OCI-LY7 (cell line): ENCODE measurements around the gene GPS2. TPM values are rescaled to one million over a fixed set of nuclear protein-coding genes. Genes with fewer than 3 reads are reported as not detected.
A peak's percentile ranks its signal among the peaks of the same experiment; 100 is the strongest.

Experiments used
- BruUV-seq: library from RNA; stranded (reverse); fragments of 400-500 nt; replicated peaks from 2 replicates; lab custom pipeline; 2021; lab: Mats Ljungman, UMichigan
- CTCF ChIA-PET: fragments of 300-600 bp; sonication (Branson Sonifier 250); formaldehyde crosslinking; loops from one replicate; lab custom pipeline; 2022; ENCODE audit warnings: antibody characterized with exemption; ENCODE audit not compliant: unreplicated experiment; lab: Charles Lee
- POLR2A ChIA-PET: fragments of 300-600 bp; sonication (Branson Sonifier 250); formaldehyde crosslinking; loops from one replicate; lab custom pipeline; 2022; ENCODE audit warnings: antibody characterized with exemption; lab: Charles Lee
- DNase-seq: peaks from one replicate; pipeline ENCODE4 v3.0.0-alpha.2; 2015; ENCODE audit warnings: low spot score
- H2AFZ ChIP-seq: fragments of 200-600 bp; sonication (generic), shearing (Covaris generic); 2 replicates; pipeline ENCODE4 v1.6.1; 2014; ENCODE audit warnings: mild to moderate bottlenecking, antibody characterized with exemption, low read length, moderate library complexity
- H3K27ac ChIP-seq: fragments of 200-600 bp; sonication (generic); 2 replicates; pipeline ENCODE4 v1.5.1; 2014; ENCODE audit warnings: mixed run types, low read depth, mild to moderate bottlenecking, moderate library complexity, low read length, inconsistent platforms; ENCODE audit not compliant: poor library complexity, severe bottlenecking
- H3K36me3 ChIP-seq: fragments of 200-600 bp; sonication (generic); 2 replicates; pipeline ENCODE4 v1.6.1; 2014; ENCODE audit warnings: mild to moderate bottlenecking, antibody characterized with exemption, low read length, moderate library complexity, mixed read lengths; ENCODE audit not compliant: insufficient read depth
- H3K4me1 ChIP-seq: fragments of 200-600 bp; sonication (generic); 2 replicates; pipeline ENCODE4 v1.5.1; 2014; ENCODE audit warnings: mild to moderate bottlenecking, low read length; ENCODE audit not compliant: insufficient read depth, poor library complexity, severe bottlenecking
- H3K4me2 ChIP-seq: fragments of 200-600 bp; sonication (generic); 2 replicates; pipeline ENCODE4 v1.6.1; 2014; ENCODE audit warnings: mild to moderate bottlenecking, low read length
- H3K4me3 ChIP-seq: fragments of 200-600 bp; sonication (generic); 2 replicates; pipeline ENCODE4 v1.5.1; 2014; ENCODE audit warnings: mild to moderate bottlenecking, low read depth, low read length; ENCODE audit not compliant: poor library complexity, severe bottlenecking
- H3K79me2 ChIP-seq: fragments of 200-600 bp; sonication (generic); 2 replicates; pipeline ENCODE4 v1.6.1; 2016; ENCODE audit warnings: low read depth, mild to moderate bottlenecking, low read length, moderate library complexity, mixed read lengths; ENCODE audit not compliant: insufficient read depth
- H3K9me2 ChIP-seq: fragments of 200-600 bp; sonication (generic); 2 replicates; pipeline ENCODE4 v1.6.1; 2016; ENCODE audit warnings: mild to moderate bottlenecking, low read length, mixed read lengths; ENCODE audit not compliant: insufficient read depth
- H3K9me3 ChIP-seq: fragments of 200-600 bp; sonication (generic); 2 replicates; pipeline ENCODE4 v1.6.1; 2014; ENCODE audit warnings: mild to moderate bottlenecking, mixed run types, low read length, mixed read lengths
- H4K20me1 ChIP-seq: fragments of 200-600 bp; sonication (generic); 2 replicates; pipeline ENCODE4 v1.6.1; 2014; ENCODE audit warnings: mild to moderate bottlenecking, antibody characterized with exemption, low read length, moderate library complexity, mixed read lengths; ENCODE audit not compliant: insufficient read depth
- EZH2phosphoT487 ChIP-seq: fragments of 200-600 bp; sonication (generic); IDR thresholded peaks from 2 replicates; pipeline ENCODE4 v1.6.1; 2018; ENCODE audit warnings: low read depth, borderline replicate concordance, mild to moderate bottlenecking, mixed run types, antibody characterized with exemption, low read length, moderate library complexity, mixed read lengths
- intact Hi-C: fragments of 100-400 bp; cut with micrococcal nuclease; formaldehyde crosslinking; loops from one replicate; pipeline ENCODE4 v1.10.0; 2022; ENCODE audit not compliant: unreplicated experiment
- total RNA-seq, 2 experiments: library from RNA; depleted of rRNA in 1 of 2; stranded (reverse); fragments of >200 nt in 1 of 2; shearing (Covaris generic) in 1 of 2; gene quantifications; 2 replicates each; pipeline ENCODE4 v1.2.3, GENCODE V29; 2014 to 2022
- TF ChIP-seq, protein P1 (sequence below): fragments of 200-600 bp; sonication (generic); conservative IDR thresholded peaks from 2 replicates; pipeline ENCODE4 v1.5.1; 2014; ENCODE audit warnings: mild to moderate bottlenecking, antibody characterized with exemption, low read length, moderate library complexity, mixed read lengths

Gene GPS2
- total RNA-seq, 2 experiments from 2014 or later: 70.5 to 75.0 TPM

DNA sequence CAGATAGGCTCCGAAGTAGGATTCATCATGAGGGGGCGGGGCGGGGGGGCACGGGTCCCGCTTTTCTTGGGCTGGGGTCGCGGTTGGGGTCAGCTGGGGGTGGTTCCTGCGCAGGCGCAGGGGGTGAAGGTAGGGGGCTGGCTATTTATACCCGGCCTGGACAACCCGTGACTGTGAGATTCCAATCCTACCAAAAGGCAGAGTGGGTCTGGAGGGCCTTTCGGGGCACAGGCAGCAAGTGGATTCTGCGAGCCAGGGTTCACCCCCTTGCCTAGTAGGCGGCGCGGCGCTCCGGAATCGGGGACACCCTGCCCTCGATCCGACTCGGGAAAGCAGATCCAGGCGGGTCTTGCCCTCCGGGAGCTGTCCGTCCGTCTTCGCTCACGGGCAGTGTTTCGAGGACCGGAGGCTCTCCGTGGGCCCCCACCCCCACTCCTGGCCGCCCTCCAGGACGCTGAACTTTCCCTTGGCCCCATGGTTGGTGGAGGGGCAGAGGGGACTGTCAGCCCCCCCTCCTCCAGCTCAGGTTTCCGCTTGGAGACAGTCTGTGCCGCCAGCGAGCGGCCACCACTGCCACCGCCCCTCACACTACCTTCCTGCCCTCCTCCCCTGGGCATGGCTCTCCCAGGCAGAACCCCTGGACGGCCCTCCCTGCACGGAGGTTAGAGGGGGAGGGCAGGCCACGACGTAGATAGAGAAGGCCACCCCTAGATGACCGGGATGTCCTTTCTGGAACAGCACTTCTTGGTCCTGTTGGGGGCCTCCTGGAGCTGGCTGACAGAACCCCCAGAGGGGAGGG is 33.0 kb downstream of the GPS2 start:
- ChIA-PET POLR2A (interaction anchor here (0.7 to 1.3 kb wide), 2 partner anchors 10 to 55 kb away, joined by 4 to 5 read pairs; no protein-coding TSS in a partner anchor), CTCF (no interaction called here)
- H3K4me3 ChIP-seq: peak overlapping the region; percentile 59
- no peak overlapping the region for H3K27ac ChIP-seq
- H3K4me2 ChIP-seq: peak overlapping the region; percentile 88
- no peaks in the 10 kb centered on the region for H3K36me3 ChIP-seq
- H2AFZ ChIP-seq: peak overlapping the region; percentile 56
- no peaks in the 10 kb centered on the region for H3K9me3 ChIP-seq
- no TSS peak for BruUV-seq
- H4K20me1 ChIP-seq: no peaks in the 10 kb centered on the region
- peaks cover 41% of the 10 kb centered on the region for H3K4me1 ChIP-seq
- intact Hi-C loops: loop anchor here (1.0 to 2.0 kb wide), 3 partner anchors 55 to 153 kb away; partner anchors contain the start of genes ACAP1, KCTD11 and TMEM102
- no peak for TF ChIP-seq EZH2phosphoT487
- TF ChIP-seq, protein P1, sequence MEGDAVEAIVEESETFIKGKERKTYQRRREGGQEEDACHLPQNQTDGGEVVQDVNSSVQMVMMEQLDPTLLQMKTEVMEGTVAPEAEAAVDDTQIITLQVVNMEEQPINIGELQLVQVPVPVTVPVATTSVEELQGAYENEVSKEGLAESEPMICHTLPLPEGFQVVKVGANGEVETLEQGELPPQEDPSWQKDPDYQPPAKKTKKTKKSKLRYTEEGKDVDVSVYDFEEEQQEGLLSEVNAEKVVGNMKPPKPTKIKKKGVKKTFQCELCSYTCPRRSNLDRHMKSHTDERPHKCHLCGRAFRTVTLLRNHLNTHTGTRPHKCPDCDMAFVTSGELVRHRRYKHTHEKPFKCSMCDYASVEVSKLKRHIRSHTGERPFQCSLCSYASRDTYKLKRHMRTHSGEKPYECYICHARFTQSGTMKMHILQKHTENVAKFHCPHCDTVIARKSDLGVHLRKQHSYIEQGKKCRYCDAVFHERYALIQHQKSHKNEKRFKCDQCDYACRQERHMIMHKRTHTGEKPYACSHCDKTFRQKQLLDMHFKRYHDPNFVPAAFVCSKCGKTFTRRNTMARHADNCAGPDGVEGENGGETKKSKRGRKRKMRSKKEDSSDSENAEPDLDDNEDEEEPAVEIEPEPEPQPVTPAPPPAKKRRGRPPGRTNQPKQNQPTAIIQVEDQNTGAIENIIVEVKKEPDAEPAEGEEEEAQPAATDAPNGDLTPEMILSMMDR: no peak
- no peaks in the 10 kb centered on the region for H3K79me2 ChIP-seq
- H3K9me2 ChIP-seq: no peaks in the 10 kb centered on the region
- no peak for DNase-seq

DNA sequence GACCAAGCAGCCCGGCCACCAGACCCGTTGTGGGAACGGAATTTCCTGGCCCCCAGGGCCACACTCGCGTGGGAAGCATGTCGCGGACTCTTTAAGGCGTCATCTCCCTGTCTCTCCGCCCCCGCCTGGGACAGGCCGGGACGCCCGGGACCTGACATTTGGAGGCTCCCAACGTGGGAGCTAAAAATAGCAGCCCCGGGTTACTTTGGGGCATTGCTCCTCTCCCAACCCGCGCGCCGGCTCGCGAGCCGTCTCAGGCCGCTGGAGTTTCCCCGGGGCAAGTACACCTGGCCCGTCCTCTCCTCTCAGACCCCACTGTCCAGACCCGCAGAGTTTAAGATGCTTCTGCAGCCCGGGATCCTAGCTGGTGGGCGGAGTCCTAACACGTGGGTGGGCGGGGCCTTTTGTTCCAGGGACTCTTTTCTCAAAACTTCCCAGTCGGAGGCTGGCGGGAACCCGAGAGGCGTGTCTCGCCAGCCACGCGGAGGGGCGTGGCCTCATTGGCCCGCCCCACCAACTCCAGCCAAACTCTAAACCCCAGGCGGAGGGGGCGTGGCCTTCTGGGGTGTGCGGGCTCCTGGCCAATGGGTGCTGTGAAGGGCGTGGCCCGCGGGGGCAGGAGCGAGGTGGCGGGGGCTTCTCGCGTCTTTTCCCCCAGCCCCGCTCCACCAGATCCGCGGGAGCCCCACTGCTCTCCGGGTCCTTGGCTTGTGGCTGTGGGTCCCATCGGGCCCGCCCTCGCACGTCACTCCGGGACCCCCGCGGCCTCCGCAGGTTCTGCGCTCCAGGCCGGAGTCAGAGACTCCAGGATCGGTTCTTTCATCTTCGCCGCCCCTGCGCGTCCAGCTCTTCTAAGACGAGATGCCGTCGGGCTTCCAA is 33.8 kb downstream of the GPS2 start, which contains the start of gene SLC2A4:
Gene SLC2A4, plus strand, starts transcription at position 645 of the 879 bp plus-strand sequence. Its CDS starts 217 bp downstream, at position 862.
- H3K79me2 ChIP-seq: no peaks in the 10 kb centered on the region
- H4K20me1 ChIP-seq: no peaks in the 10 kb centered on the region
- peak within 1 kb of the TSS; percentile 88 for H3K4me2 ChIP-seq
- DNase-seq: peak; percentile 96
- no TSS peak for BruUV-seq
- ChIA-PET POLR2A (interaction anchor here (0.7 to 1.3 kb wide), 2 partner anchors 11 to 55 kb away, joined by 4 to 5 read pairs; no protein-coding TSS in a partner anchor), CTCF (interaction anchor here (1.0 kb wide), 1 partner anchor 16 kb away, joined by 4 read pairs; no protein-coding TSS in a partner anchor)
- H3K36me3 ChIP-seq: no peaks in the 10 kb centered on the region
- no peak for TF ChIP-seq EZH2phosphoT487
- TF ChIP-seq, protein P1: no peak
- peak within 1 kb of the TSS; percentile 56 for H2AFZ ChIP-seq
- H3K27ac ChIP-seq: peak within 1 kb of the TSS; percentile 57
- no peaks in the 10 kb centered on the region for H3K9me2 ChIP-seq
- intact Hi-C loops: loop anchor here (1.0 to 2.0 kb wide), 3 partner anchors 55 to 154 kb away; partner anchors contain the start of genes ACAP1, KCTD11 and TMEM102
- no peaks in the 10 kb centered on the region for H3K9me3 ChIP-seq
- peaks cover 37% of the 10 kb centered on the region for H3K4me1 ChIP-seq
- H3K4me3 ChIP-seq: peak within 1 kb of the TSS; percentile 59
